Naive thymus-derived CD4-positive, alpha-beta T cell (primary cell): Measurements from ENCODE around the gene CADPS. TPM values are rescaled to one million over a fixed set of nuclear protein-coding genes. Genes with fewer than 3 reads are reported as not detected.

ENCODE experiments used
- ATAC-seq: fragments of 150-1000 bp; cut with Tn5 transposase; 2 replicates; pipeline ENCODE4 v1.10.0; 2021; ENCODE audit warnings: mild to moderate bottlenecking, moderate library complexity
- CTCF ChIA-PET: fragments of 350-600 bp; sonication (Branson Sonifier 250); formaldehyde crosslinking; loops from one replicate; lab custom pipeline; 2021; ENCODE audit warnings: antibody characterized with exemption; lab: Charles Lee
- POLR2A ChIA-PET: fragments of 350-600 bp; sonication (Branson Sonifier 250); formaldehyde crosslinking; loops from one replicate; lab custom pipeline; 2021; ENCODE audit warnings: antibody characterized with exemption, inconsistent platforms; lab: Charles Lee
- DNase-seq, 9 donors: peaks; one replicate each; pipeline versions ENCODE4 v3.0.0 to v3.0.0-alpha.2; 2020 to 2022; ENCODE audit warnings: mixed read lengths in 1 of 9
- H3K27ac ChIP-seq: one replicate; pipeline ENCODE4 v1.7.0; 2013; ENCODE audit warnings: mild to moderate bottlenecking, low read depth, low read length, moderate library complexity
- H3K27me3 ChIP-seq, 2 donors: one replicate each; pipeline ENCODE4 v1.7.0; 2013; ENCODE audit warnings: low read length in 2 of 2, mild to moderate bottlenecking in 2 of 2, moderate library complexity in 2 of 2; ENCODE audit not compliant: control insufficient read depth in 2 of 2, insufficient read depth in 2 of 2
- H3K36me3 ChIP-seq, 3 experiments: 1 replicate in 2 of 3; 2 replicates in 1 of 3; pipeline ENCODE4 v1.7.0; 2013; ENCODE audit warnings: low read length in 3 of 3, mild to moderate bottlenecking in 3 of 3, moderate library complexity in 1 of 3; ENCODE audit not compliant: insufficient read depth in 3 of 3, control insufficient read depth in 2 of 3
- H3K4me1 ChIP-seq, 2 donors: one replicate each; pipeline ENCODE4 v1.7.0; 2013; ENCODE audit warnings: low read length in 2 of 2, mild to moderate bottlenecking in 2 of 2, moderate library complexity in 1 of 2; ENCODE audit not compliant: control insufficient read depth in 2 of 2, insufficient read depth in 2 of 2
- H3K4me3 ChIP-seq: 2 replicates; pipeline ENCODE4 v1.7.0; 2013; ENCODE audit warnings: mild to moderate bottlenecking, low read length
- H3K9me3 ChIP-seq, 3 experiments: 1 replicate in 2 of 3; 2 replicates in 1 of 3; pipeline ENCODE4 v1.7.0; 2013; ENCODE audit warnings: low read length in 3 of 3; ENCODE audit not compliant: control insufficient read depth in 2 of 3
- H3K27ac Mint-ChIP-seq, 9 donors: one replicate each; pipeline ENCODE4 v1.8.0; 2020 to 2022; ENCODE audit warnings: mixed read lengths in 9 of 9, mild to moderate bottlenecking in 8 of 9, moderate library complexity in 5 of 9, inconsistent platforms in 2 of 9
- H3K27me3 Mint-ChIP-seq, 5 donors: one replicate each; pipeline ENCODE4 v1.8.0; 2021 to 2022; ENCODE audit warnings: mixed read lengths in 5 of 5, mild to moderate bottlenecking in 1 of 5
- H3K36me3 Mint-ChIP-seq, 5 donors: one replicate each; pipeline ENCODE4 v1.8.0; 2020 to 2022; ENCODE audit warnings: mixed read lengths in 5 of 5, mild to moderate bottlenecking in 3 of 5, inconsistent platforms in 1 of 5
- H3K4me1 Mint-ChIP-seq, 7 donors: one replicate each; pipeline ENCODE4 v1.8.0; 2020 to 2022; ENCODE audit warnings: mixed read lengths in 7 of 7, mild to moderate bottlenecking in 3 of 7, inconsistent platforms in 1 of 7
- H3K4me3 Mint-ChIP-seq, 10 donors: one replicate each; pipeline ENCODE4 v1.8.0; 2020 to 2022; ENCODE audit warnings: mild to moderate bottlenecking in 10 of 10, mixed read lengths in 10 of 10, moderate library complexity in 6 of 10, inconsistent platforms in 2 of 10
- H3K9me3 Mint-ChIP-seq, 11 donors: one replicate each; pipeline ENCODE4 v1.8.0; 2020 to 2022; ENCODE audit warnings: mixed read lengths in 11 of 11, mild to moderate bottlenecking in 4 of 11, inconsistent platforms in 1 of 11, moderate library complexity in 1 of 11
- intact Hi-C, 2 donors: fragments of 100-400 bp; cut with micrococcal nuclease; formaldehyde crosslinking; loops; one replicate each; pipeline ENCODE4 v1.15.1; 2023
- polyA plus RNA-seq, 2 donors: library from polyadenylated mRNA; unstranded; fragments of 300-500 nt; fragmentation: Illumina TruSeq; gene quantifications; one replicate each; pipeline ENCODE4 v1.2.3, GENCODE V29; 2021
- total RNA-seq, 6 experiments: library from RNA in 5 of 6; stranded (reverse) in 5 of 6; gene quantifications; 1 replicate in 5 of 6; 2 replicates in 1 of 6; pipeline ENCODE4 v1.2.3 and lab custom pipeline; 2021 to 2026

The CADPS gene
- total and polyA plus RNA-seq, 7 experiments from 2014 or later, result not detected

- CTCF ChIA-PET, result no interaction called here
- intact Hi-C loops, result no loop called here
- Mint-ChIP-seq H3K36me3 (peaks cover 0 to 9% (median 0%) of the 10 kb centered on the region in 5 donors), H3K4me3 (no peak overlapping the region), H3K4me1 (peaks cover 0 to 9% (median 0%) of the 10 kb centered on the region in 7 donors), H3K9me3 (peaks cover 0 to 11% (median 4%) of the 10 kb centered on the region in 11 donors), H3K27ac (no peak overlapping the region), H3K27me3 (peaks cover 0 to 37% (median 24%) of the 10 kb centered on the region in 5 donors)
- H3K27me3 ChIP-seq, result no peaks in the 10 kb centered on the region
- POLR2A ChIA-PET, result no interaction called here
- no peak overlapping the region for H3K4me3 ChIP-seq
- H3K4me1 ChIP-seq, result no peaks in the 10 kb centered on the region
- no peak for DNase-seq
- no peaks in the 10 kb centered on the region for H3K36me3 ChIP-seq
- no peaks in the 10 kb centered on the region for H3K9me3 ChIP-seq
- no peak for ATAC-seq
- no peak overlapping the region for H3K27ac ChIP-seq
These were observed 321.4 kb downstream of the CADPS start for GRCh38 chr3:62553811-62554210.

DNA sequence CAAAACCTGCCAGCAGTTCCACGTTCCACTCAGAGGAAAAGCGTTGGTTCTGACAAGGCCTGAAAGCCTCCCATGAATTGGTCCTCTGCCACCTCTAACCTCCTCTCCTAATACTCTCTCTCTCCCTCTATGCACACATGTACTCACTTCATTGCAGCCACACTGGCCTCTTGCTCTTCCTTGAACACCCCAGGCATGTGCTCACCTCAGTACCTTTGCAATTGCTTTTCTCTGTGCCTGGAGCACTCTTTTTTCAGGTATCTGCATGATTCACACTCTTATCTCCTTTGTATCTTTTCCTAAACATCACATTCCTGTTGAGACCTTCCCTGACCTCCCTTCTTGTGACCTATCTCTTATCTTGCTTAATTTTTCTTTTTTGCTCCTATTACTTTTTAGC lies 323.7 kb downstream of the CADPS start:
- Histone ChIP-seq H3K4me3 (no peak overlapping the region), H3K27me3 (no peaks in the 10 kb centered on the region), H3K4me1 (no peaks in the 10 kb centered on the region), H3K36me3 (no peaks in the 10 kb centered on the region), H3K27ac (no peak overlapping the region), H3K9me3 (no peaks in the 10 kb centered on the region)
- intact Hi-C loops, result no loop called here
- peaks cover 0 to 9% (median 0%) of the 10 kb centered on the region in 7 donors for H3K4me1 Mint-ChIP-seq
- peaks cover 0 to 30% (median 24%) of the 10 kb centered on the region in 5 donors for H3K27me3 Mint-ChIP-seq
- ChIA-PET POLR2A (no interaction called here), CTCF (no interaction called here)
- peaks cover 0 to 11% (median 4%) of the 10 kb centered on the region in 11 donors for H3K9me3 Mint-ChIP-seq
- no peak overlapping the region for H3K27ac Mint-ChIP-seq
- peaks cover 0 to 9% (median 0%) of the 10 kb centered on the region in 5 donors for H3K36me3 Mint-ChIP-seq
- H3K4me3 Mint-ChIP-seq, result no peak overlapping the region
- ATAC-seq (no peak), DNase-seq (no peak)

DNA sequence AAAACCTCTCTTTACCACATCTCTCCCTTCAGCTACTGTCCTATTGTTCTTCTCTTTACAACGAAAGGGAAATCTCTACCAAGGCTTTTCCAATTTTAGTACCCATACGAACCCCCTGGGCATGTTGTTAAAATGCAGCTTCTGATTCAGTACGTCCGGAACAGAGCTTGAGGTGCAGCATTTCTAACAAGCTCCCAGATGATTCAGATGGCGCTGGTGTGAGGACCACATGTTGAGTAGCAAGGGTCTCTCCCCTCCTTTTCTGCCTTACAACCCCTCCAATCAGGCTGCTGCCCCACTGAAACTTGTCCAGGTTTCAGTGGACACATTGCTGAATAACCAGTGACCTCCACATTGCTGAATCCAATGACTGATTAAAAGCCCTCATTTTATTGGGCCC lies 324.8 kb downstream of the CADPS start:
- intact Hi-C loops, result no loop called here
- H3K4me1 ChIP-seq, result no peaks in the 10 kb centered on the region
- ChIA-PET POLR2A (no interaction called here), CTCF (no interaction called here)
- DNase-seq, result no peak
- no peaks in the 10 kb centered on the region for H3K36me3 ChIP-seq
- Mint-ChIP-seq H3K27me3 (peaks cover 0 to 30% (median 24%) of the 10 kb centered on the region in 5 donors), H3K4me3 (no peak overlapping the region), H3K9me3 (peaks cover 0 to 11% (median 6%) of the 10 kb centered on the region in 11 donors), H3K27ac (peak overlapping the region in 1 of 9 donors; percentile 14), H3K36me3 (peaks cover 0 to 9% (median 0%) of the 10 kb centered on the region in 5 donors), H3K4me1 (peaks cover 0 to 9% (median 0%) of the 10 kb centered on the region in 7 donors)
- H3K4me3 ChIP-seq, result no peak overlapping the region
- no peak for ATAC-seq
- H3K9me3 ChIP-seq, result no peaks in the 10 kb centered on the region
- no peak overlapping the region for H3K27ac ChIP-seq
- H3K27me3 ChIP-seq, result no peaks in the 10 kb centered on the region

DNA sequence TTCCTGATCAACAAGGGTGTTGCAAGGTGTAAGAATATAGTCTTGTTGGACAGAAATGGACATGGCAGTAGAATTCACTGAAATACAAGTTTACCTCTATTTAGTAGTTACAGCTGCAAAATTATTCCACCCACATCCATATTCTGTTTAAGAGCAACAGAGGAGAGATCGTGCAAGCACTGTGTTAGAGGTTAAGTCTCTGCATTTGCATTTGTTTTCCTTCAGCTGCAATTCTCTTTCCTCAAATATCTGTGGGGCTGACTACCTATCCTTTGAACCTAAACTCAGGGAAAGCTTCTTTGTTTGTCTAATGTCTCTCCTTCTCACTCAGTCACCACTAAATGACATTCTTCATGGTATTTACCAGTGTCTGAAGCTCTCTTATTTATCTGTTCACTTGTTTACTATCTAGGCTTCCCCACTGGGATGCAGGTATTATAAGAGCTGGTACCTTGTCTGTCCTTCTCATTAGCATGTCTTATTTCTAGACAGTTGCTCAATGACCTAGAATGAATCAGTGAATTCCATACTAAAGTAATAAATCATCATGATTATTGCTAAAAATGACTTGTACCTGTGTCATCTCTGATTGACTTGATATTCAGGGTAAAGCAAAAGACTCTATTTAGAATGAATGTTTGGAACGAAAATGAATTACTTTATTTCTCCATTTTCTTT lies 326.5 kb downstream of the CADPS start:
- POLR2A ChIA-PET, result no interaction called here
- H3K27ac Mint-ChIP-seq, result no peak overlapping the region
- peaks cover 0 to 9% (median 0%) of the 10 kb centered on the region in 7 donors for H3K4me1 Mint-ChIP-seq
- intact Hi-C loops, result no loop called here
- Histone ChIP-seq H3K27me3 (no peaks in the 10 kb centered on the region), H3K27ac (no peak overlapping the region), H3K4me1 (no peaks in the 10 kb centered on the region), H3K9me3 (no peaks in the 10 kb centered on the region), H3K4me3 (no peak overlapping the region), H3K36me3 (no peaks in the 10 kb centered on the region)
- no peak overlapping the region for H3K4me3 Mint-ChIP-seq
- DNase-seq, result no peak
- H3K36me3 Mint-ChIP-seq, result peaks cover 0 to 9% (median 0%) of the 10 kb centered on the region in 5 donors
- no peak for ATAC-seq
- H3K9me3 Mint-ChIP-seq, result peaks cover 0 to 11% (median 6%) of the 10 kb centered on the region in 11 donors
- H3K27me3 Mint-ChIP-seq, result peaks cover 0 to 34% (median 22%) of the 10 kb centered on the region in 5 donors
- CTCF ChIA-PET, result no interaction called here

DNA sequence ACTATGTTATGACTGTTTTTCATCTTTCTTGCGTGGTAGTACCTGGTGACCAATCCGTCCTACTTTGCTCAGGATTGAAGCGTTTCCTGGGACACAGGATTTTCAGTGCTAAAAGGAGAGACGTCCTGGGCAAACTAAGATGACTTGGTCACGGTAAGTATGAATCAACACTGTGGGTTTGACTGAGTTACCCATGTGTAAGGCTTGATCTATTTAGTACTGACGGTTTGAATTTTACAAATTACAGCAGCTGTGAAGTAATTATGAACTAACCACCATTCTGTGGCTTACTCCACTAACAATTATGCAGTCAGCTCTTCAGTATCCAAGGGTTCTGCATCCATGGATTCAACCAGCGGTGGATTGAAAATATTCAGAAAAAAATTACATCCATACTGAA lies 328.9 kb downstream of the CADPS start:
- Mint-ChIP-seq H3K4me1 (peaks cover 0 to 3% (median 0%) of the 10 kb centered on the region in 7 donors), H3K9me3 (peaks cover 0 to 5% (median 3%) of the 10 kb centered on the region in 11 donors), H3K27ac (no peak overlapping the region), H3K36me3 (peaks cover 0 to 4% (median 0%) of the 10 kb centered on the region in 5 donors), H3K27me3 (peaks cover 0 to 27% (median 18%) of the 10 kb centered on the region in 5 donors), H3K4me3 (no peak overlapping the region)
- no peaks in the 10 kb centered on the region for H3K4me1 ChIP-seq
- ATAC-seq (no peak), DNase-seq (no peak)
- H3K4me3 ChIP-seq, result no peak overlapping the region
- POLR2A ChIA-PET, result no interaction called here
- CTCF ChIA-PET, result no interaction called here
- H3K27me3 ChIP-seq, result no peaks in the 10 kb centered on the region
- intact Hi-C loops, result no loop called here
- H3K36me3 ChIP-seq, result no peaks in the 10 kb centered on the region
- H3K27ac ChIP-seq, result no peak overlapping the region
- no peaks in the 10 kb centered on the region for H3K9me3 ChIP-seq

DNA sequence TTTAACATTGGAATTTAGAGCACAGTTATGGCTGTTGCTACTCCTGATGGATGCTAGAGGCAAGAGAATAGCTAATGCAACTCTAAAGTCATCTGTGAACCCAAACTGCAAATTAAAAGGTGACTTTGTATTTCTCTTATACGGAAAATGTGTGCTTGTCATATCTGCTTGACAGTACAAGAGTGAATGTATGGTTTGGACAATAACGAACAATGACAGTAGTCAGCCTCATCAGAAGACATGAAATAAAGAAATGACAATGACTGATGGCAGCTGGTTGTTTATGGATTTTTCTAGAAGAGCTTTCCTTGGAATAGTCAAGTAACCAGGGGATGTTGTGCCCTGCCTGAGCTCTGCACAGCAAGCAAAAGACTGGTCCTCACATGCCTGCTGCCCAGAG lies 333.0 kb downstream of the CADPS start:
- no peak for ATAC-seq
- no peaks in the 10 kb centered on the region for H3K36me3 Mint-ChIP-seq
- Histone ChIP-seq H3K36me3 (no peaks in the 10 kb centered on the region), H3K4me3 (no peak overlapping the region), H3K27ac (no peak overlapping the region), H3K4me1 (no peaks in the 10 kb centered on the region), H3K27me3 (no peaks in the 10 kb centered on the region), H3K9me3 (no peaks in the 10 kb centered on the region)
- no peak overlapping the region for H3K4me3 Mint-ChIP-seq
- DNase-seq, result no peak
- no peaks in the 10 kb centered on the region for H3K4me1 Mint-ChIP-seq
- peaks cover 0 to 3% (median 0%) of the 10 kb centered on the region in 11 donors for H3K9me3 Mint-ChIP-seq
- CTCF ChIA-PET, result interaction anchor here (0.8 kb wide), 1 partner anchor 13 kb away, joined by 3 read pairs; no protein-coding TSS in a partner anchor
- POLR2A ChIA-PET, result no interaction called here
- H3K27me3 Mint-ChIP-seq, result peaks cover 0 to 12% (median 6%) of the 10 kb centered on the region in 5 donors
- no peak overlapping the region for H3K27ac Mint-ChIP-seq
- intact Hi-C loops, result no loop called here

- Mint-ChIP-seq H3K27me3 (peaks cover 0 to 12% (median 6%) of the 10 kb centered on the region in 5 donors), H3K27ac (no peak overlapping the region), H3K4me1 (no peaks in the 10 kb centered on the region), H3K36me3 (no peaks in the 10 kb centered on the region), H3K4me3 (no peak overlapping the region), H3K9me3 (peaks cover 0 to 3% (median 0%) of the 10 kb centered on the region in 11 donors)
- H3K27ac ChIP-seq, result no peak overlapping the region
- ChIA-PET POLR2A (no interaction called here), CTCF (no interaction called here)
- H3K36me3 ChIP-seq, result no peaks in the 10 kb centered on the region
- H3K4me3 ChIP-seq, result no peak overlapping the region
- ATAC-seq (no peak), DNase-seq (no peak)
- intact Hi-C loops, result no loop called here
- H3K4me1 ChIP-seq, result no peaks in the 10 kb centered on the region
- no peaks in the 10 kb centered on the region for H3K27me3 ChIP-seq
- no peaks in the 10 kb centered on the region for H3K9me3 ChIP-seq
These were observed 335.5 kb downstream of the CADPS start for GRCh38 chr3:62539762-62540161.
